H1 (cell line): ENCODE results near the gene C1orf146. TPM values are rescaled to one million over a fixed set of nuclear protein-coding genes. Genes with fewer than 3 reads are reported as not detected.

Experiments
- CTCF ChIA-PET: fragments of 300-600 bp; sonication (Branson Sonifier 250); formaldehyde crosslinking; loops from one replicate; lab custom pipeline; 2021; ENCODE audit not compliant: partially characterized antibody; lab: Charles Lee
- POLR2A ChIA-PET: fragments of 300-600 bp; sonication (Branson Sonifier 250); formaldehyde crosslinking; loops from one replicate; lab custom pipeline; 2021; ENCODE audit warnings: inconsistent platforms; ENCODE audit not compliant: partially characterized antibody; lab: Charles Lee
- DNase-seq, 2 experiments: peaks; one replicate each; pipeline versions ENCODE4 v3.0.0 to v3.0.0-alpha.2; 2010 to 2022; ENCODE audit warnings: low spot score in 2 of 2, low read depth in 1 of 2, mixed read lengths in 1 of 2
- FAIRE-seq: peaks from 2 replicates; lab custom pipeline; 2011; peaks lifted over from hg19 to GRCh38; lab: Jason Lieb, UNC
- H2AFZ ChIP-seq: 2 replicates; pipeline ENCODE4 v1.8.1; 2012; ENCODE audit warnings: low read length, inconsistent platforms
- H2AK5ac ChIP-seq: 2 replicates; pipeline ENCODE4 v1.6.1; 2013; ENCODE audit warnings: low read depth, low read length
- H2BK120ac ChIP-seq: replicated peaks from 2 replicates; pipeline ENCODE3; 2013; ENCODE audit warnings: low read depth, low read length, inconsistent platforms
- H2BK12ac ChIP-seq: 2 replicates; pipeline ENCODE4 v1.6.1; 2013; ENCODE audit warnings: low read depth, low read length
- H2BK15ac ChIP-seq: 2 replicates; pipeline ENCODE4 v1.6.1; 2013; ENCODE audit warnings: low read length
- H2BK20ac ChIP-seq: 2 replicates; pipeline ENCODE4 v1.6.1; 2013; ENCODE audit warnings: low read length
- H2BK5ac ChIP-seq: 2 replicates; pipeline ENCODE4 v1.6.1; 2013; ENCODE audit warnings: low read depth, low read length
- H3K14ac ChIP-seq: 2 replicates; pipeline ENCODE4 v1.6.1; 2013; ENCODE audit warnings: inconsistent platforms; ENCODE audit not compliant: insufficient read length
- H3K18ac ChIP-seq: 2 replicates; pipeline ENCODE4 v1.6.1; 2013; ENCODE audit warnings: low read length; ENCODE audit errors: extremely low read depth
- H3K23ac ChIP-seq: 2 replicates; pipeline ENCODE4 v1.6.1; 2013; ENCODE audit warnings: inconsistent platforms; ENCODE audit not compliant: insufficient read length
- H3K23me2 ChIP-seq: 2 replicates; pipeline ENCODE4 v1.6.1; 2013; ENCODE audit warnings: low read depth, low read length
- H3K27ac ChIP-seq: 2 replicates; pipeline ENCODE4 v1.6.1; 2011; ENCODE audit warnings: low read depth, low read length, inconsistent platforms
- H3K27me3 ChIP-seq, 4 experiments: replicated peaks in 1 of 4; 1 replicate in 1 of 4; 2 replicates in 3 of 4; pipeline versions ENCODE4 v1.6.1 to v1.8.1; 2011 to 2013; ENCODE audit warnings: low read length in 3 of 4, mild to moderate bottlenecking in 3 of 4, inconsistent platforms in 2 of 4, mixed read lengths in 2 of 4, moderate library complexity in 1 of 4; ENCODE audit not compliant: control insufficient read depth in 3 of 4, insufficient read depth in 3 of 4; ENCODE audit errors: extremely low read depth in 1 of 4
- H3K36me3 ChIP-seq, 4 experiments: 2 replicates each; pipeline versions ENCODE4 v1.6.1 to v1.8.1; 2011 to 2013; ENCODE audit warnings: mild to moderate bottlenecking in 4 of 4, low read length in 3 of 4, moderate library complexity in 2 of 4, control low read depth in 1 of 4, inconsistent platforms in 1 of 4; ENCODE audit not compliant: insufficient read depth in 4 of 4, control insufficient read depth in 2 of 4
- H3K4ac ChIP-seq: replicated peaks from 2 replicates; pipeline ENCODE3; 2013; ENCODE audit warnings: low read length, low read depth, mixed read lengths, inconsistent platforms; ENCODE audit not compliant: insufficient read length
- H3K4me1 ChIP-seq, 4 experiments: replicated peaks in 1 of 4; 1 replicate in 1 of 4; 2 replicates in 3 of 4; pipeline versions ENCODE4 v1.6.1 to v1.8.1; 2011 to 2013; ENCODE audit warnings: low read length in 3 of 4, inconsistent platforms in 2 of 4, mixed read lengths in 1 of 4; ENCODE audit not compliant: insufficient read depth in 4 of 4, control insufficient read depth in 3 of 4
- H3K4me2 ChIP-seq, 2 experiments: 2 replicates each; pipeline versions ENCODE4 v1.6.1 to v1.8.1; 2011 to 2013; ENCODE audit warnings: low read depth in 2 of 2, low read length in 2 of 2, control low read depth in 1 of 2, inconsistent platforms in 1 of 2, mild to moderate bottlenecking in 1 of 2; ENCODE audit not compliant: insufficient read depth in 1 of 2
- H3K4me3 ChIP-seq, 4 experiments: fragments of 200-600, 300-600 bp in 1 of 4; sonication (generic), shearing (Covaris generic), sonication (Bioruptor Twin) in 1 of 4; 2 replicates each; pipeline versions ENCODE4 v1.5.1 to v1.8.1; 2011 to 2016; ENCODE audit warnings: low read length in 4 of 4, low read depth in 3 of 4, control low read depth in 2 of 4, inconsistent platforms in 2 of 4, mild to moderate bottlenecking in 2 of 4, mixed read lengths in 1 of 4, moderate library complexity in 1 of 4; ENCODE audit not compliant: insufficient read depth in 2 of 4; ENCODE audit errors: extremely low read depth in 1 of 4
- H3K56ac ChIP-seq: replicated peaks from 2 replicates; pipeline ENCODE3; 2013; ENCODE audit warnings: low read depth, mild to moderate bottlenecking, mixed read lengths, low read length, inconsistent platforms; ENCODE audit not compliant: insufficient read length
- H3K79me1 ChIP-seq: 2 replicates; pipeline ENCODE4 v1.6.1; 2013; ENCODE audit warnings: low read depth, low read length, control low read depth
- H3K79me2 ChIP-seq, 2 experiments: 2 replicates each; pipeline versions ENCODE4 v1.6.1 to v1.8.1; 2012 to 2013; ENCODE audit warnings: low read length in 2 of 2, mild to moderate bottlenecking in 2 of 2, inconsistent platforms in 1 of 2; ENCODE audit not compliant: insufficient read depth in 2 of 2, control insufficient read depth in 1 of 2
- H3K9ac ChIP-seq, 4 experiments: replicated peaks in 1 of 4; 1 replicate in 1 of 4; 2 replicates in 3 of 4; pipeline versions ENCODE4 v1.6.1 to v1.8.1; 2011 to 2013; ENCODE audit warnings: low read depth in 3 of 4, low read length in 3 of 4, control low read depth in 2 of 4, mild to moderate bottlenecking in 2 of 4, moderate library complexity in 2 of 4, inconsistent platforms in 1 of 4; ENCODE audit errors: extremely low read depth in 1 of 4
- H3K9me3 ChIP-seq, 2 experiments: 2 replicates each; pipeline versions ENCODE4 v1.6.1 to v1.8.1; 2012 to 2013; ENCODE audit warnings: mild to moderate bottlenecking in 2 of 2, moderate library complexity in 2 of 2, control low read depth in 1 of 2, inconsistent platforms in 1 of 2, low read depth in 1 of 2, low read length in 1 of 2, mixed read lengths in 1 of 2; ENCODE audit not compliant: insufficient read depth in 2 of 2
- H4K20me1 ChIP-seq, 2 experiments: replicated peaks in 1 of 2; 2 replicates each; pipeline versions ENCODE3 to v1.8.1; 2011 to 2013; ENCODE audit warnings: inconsistent platforms in 2 of 2, low read length in 2 of 2, mild to moderate bottlenecking in 1 of 2; ENCODE audit not compliant: insufficient read depth in 2 of 2, control insufficient read depth in 1 of 2
- H4K5ac ChIP-seq: 2 replicates; pipeline ENCODE4 v1.6.1; 2013; ENCODE audit warnings: low read length, low read depth, mixed read lengths, inconsistent platforms; ENCODE audit not compliant: insufficient read length
- H4K8ac ChIP-seq: 2 replicates; pipeline ENCODE4 v1.8.0; 2013; ENCODE audit warnings: mild to moderate bottlenecking, moderate library complexity, low read length, inconsistent platforms; ENCODE audit not compliant: insufficient read depth; ENCODE audit errors: extremely low read depth
- H4K91ac ChIP-seq: replicated peaks from 2 replicates; pipeline ENCODE3; 2013; ENCODE audit warnings: low read length, mixed read lengths, inconsistent platforms; ENCODE audit not compliant: insufficient read length
- ASH2L ChIP-seq: fragments of 200-600, 300-600 bp; sonication (generic); IDR thresholded peaks from one replicate; pipeline ENCODE4 v1.7.1; 2017; ENCODE audit warnings: low read length
- CHD1 ChIP-seq: IDR thresholded peaks from 2 replicates; pipeline ENCODE4 v1.6.1; 2012; ENCODE audit warnings: low read depth, low read length, improper control_type of control experiment
- JUN ChIP-seq: IDR thresholded peaks from 2 replicates; pipeline ENCODE4 v1.6.1; 2011; ENCODE audit warnings: low read depth, mild to moderate bottlenecking, improper control_type of control experiment, low read length
- KDM4A ChIP-seq: IDR thresholded peaks from one replicate; pipeline ENCODE4 v1.7.1; 2012; ENCODE audit warnings: low read depth, mild to moderate bottlenecking, moderate library complexity, low read length, inconsistent platforms; ENCODE audit not compliant: severe bottlenecking
- NRF1 ChIP-seq: IDR thresholded peaks from 2 replicates; pipeline ENCODE4 v1.6.1; 2011; ENCODE audit warnings: mild to moderate bottlenecking, low read depth, low read length, improper control_type of control experiment
- POU5F1 ChIP-seq: IDR thresholded peaks from 2 replicates; pipeline ENCODE4 v1.6.1; 2011; ENCODE audit warnings: low read depth, mild to moderate bottlenecking, low read length, moderate library complexity
- RNF2 ChIP-seq: fragments of 200-900, 300-1000 bp; sonication (generic); IDR thresholded peaks from 2 replicates; pipeline ENCODE4 v1.7.1; 2016; ENCODE audit warnings: borderline replicate concordance, low read depth, mild to moderate bottlenecking, antibody characterized with exemption, low read length; ENCODE audit not compliant: poor library complexity, severe bottlenecking; ENCODE audit errors: missing control alignments
- RXRA ChIP-seq: IDR thresholded peaks from 2 replicates; pipeline ENCODE4 v1.6.1; 2011; ENCODE audit warnings: low read depth, mild to moderate bottlenecking, low read length, moderate library complexity; ENCODE audit not compliant: insufficient read depth
- SP4 ChIP-seq: IDR thresholded peaks from 2 replicates; pipeline ENCODE4 v1.6.1; 2012; ENCODE audit warnings: low read length, inconsistent platforms
- SUZ12 ChIP-seq: fragments of 200-600 bp; sonication (generic); IDR thresholded peaks from 2 replicates; pipeline ENCODE4 v1.6.1; 2012; ENCODE audit warnings: mild to moderate bottlenecking, inconsistent platforms, low read length, moderate library complexity, mixed read lengths
- TAF1 ChIP-seq: IDR thresholded peaks from 2 replicates; pipeline ENCODE4 v1.6.1; 2011; ENCODE audit warnings: mild to moderate bottlenecking, low read depth, low read length
- YY1 ChIP-seq: IDR thresholded peaks from 2 replicates; pipeline ENCODE4 v1.6.1; 2011; ENCODE audit warnings: low read depth, mild to moderate bottlenecking, low read length
- WGBS, 2 experiments: shearing (Covaris generic) in 1 of 2; methylation state at CpG; one replicate each; pipeline versions ENCODE4 v1.1.6 to v1.1.7; 2013 to 2015; ENCODE audit warnings: low lambda C conversion rate in 2 of 2, mixed read lengths in 2 of 2, inconsistent platforms in 1 of 2, low coverage in 1 of 2, missing lambda C conversion rate in 1 of 2; ENCODE audit not compliant: insufficient replicate concordance in 2 of 2, insufficient coverage in 1 of 2, insufficient read length in 1 of 2; ENCODE audit errors: extremely low coverage in 1 of 2, missing lambda C conversion rate in 1 of 2; 5-methylcytosine and 5-hydroxymethylcytosine counted together
- polyA plus RNA-seq, 7 experiments: library from polyadenylated mRNA; depleted of rRNA in 3 of 7; stranded (reverse) in 5 of 7; unstranded in 2 of 7; fragments of >200 nt in 5 of 7; fragments of 200-250 nt in 2 of 7; gene quantifications; 1 replicate in 5 of 7; 2 replicates in 1 of 7; 4 replicates in 1 of 7; pipeline versions ENCODE4 v1.2.1 to v1.2.3, GENCODE V29; 2011 to 2013; ENCODE audit warnings: missing spikeins in 2 of 7, mixed read lengths in 2 of 7
- total RNA-seq: library from RNA; stranded (reverse); fragmentation: NEBNext Ultra II Directional; extraction: Animal tissue kit (Norgen Biotek cat#: 25700); gene quantifications from 2 replicates; pipeline ENCODE4 v1.2.1, GENCODE V29; 2021

The C1orf146 gene
- total and polyA plus RNA-seq, 2 of the 8 experiments (the other 6 are each of a cell fraction or from before 2014, with no cell fraction given) = not detected

DNA sequence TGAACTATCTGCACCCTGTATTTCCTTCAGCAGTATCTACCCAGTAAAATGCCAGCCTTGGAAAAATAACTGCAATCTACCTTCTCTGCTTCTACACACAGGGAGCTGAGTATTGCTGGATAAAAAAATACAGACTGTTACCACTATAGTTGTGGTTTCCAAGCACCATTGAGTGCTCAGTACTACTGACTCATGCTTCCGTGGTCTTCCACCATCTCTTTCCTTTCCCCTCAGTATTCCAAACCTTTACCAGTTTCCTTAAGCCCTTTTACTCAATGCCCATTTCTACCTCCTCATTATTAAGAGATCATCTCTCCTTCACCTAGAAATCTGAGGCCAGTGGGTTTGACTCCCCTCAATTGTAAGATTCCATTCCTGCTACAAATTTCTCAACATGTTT is 57.2 kb downstream of the C1orf146 start:
- Histone ChIP-seq H4K5ac (no peak overlapping the region), H3K79me1 (no peaks in the 10 kb centered on the region), H3K18ac (no peak overlapping the region), H3K4me1 (no peaks in the 10 kb centered on the region), H3K23me2 (no peaks in the 10 kb centered on the region), H3K27ac (no peak overlapping the region), H3K9me3 (no peaks in the 10 kb centered on the region), H2AFZ (no peak overlapping the region), H3K4me3 (no peak overlapping the region), H3K14ac (no peak overlapping the region), H4K91ac (no peak overlapping the region), H2BK20ac (no peak overlapping the region), H4K8ac (no peak overlapping the region), H3K4ac (no peak overlapping the region), H2BK5ac (no peak overlapping the region), H3K4me2 (no peak overlapping the region), H2BK120ac (no peak overlapping the region), H3K27me3 (no peaks in the 10 kb centered on the region), H2BK12ac (no peak overlapping the region), H2BK15ac (no peak overlapping the region), H4K20me1 (peaks cover 0 to 6% of the 10 kb centered on the region in 2 experiments), H3K9ac (no peak overlapping the region), H3K79me2 (no peaks in the 10 kb centered on the region), H2AK5ac (no peak overlapping the region), H3K23ac (peak overlapping the region; percentile 52), H3K36me3 (peaks cover 2 to 33% (median 14%) of the 10 kb centered on the region in 4 experiments; a peak in 7 of 8 replicates), H3K56ac (no peak overlapping the region)
- WGBS, 2 experiments = 88% methylated on average over 1 of the region's 1 CpG; no CpG with 5 or more reads in 1 of the 2 experiments
- ChIA-PET POLR2A (interaction anchor here (0.5 kb wide), 1 partner anchor 683 kb away, joined by 3 read pairs; no protein-coding TSS in a partner anchor), CTCF (interaction anchor here (0.7 kb wide), 1 partner anchor 278 kb away, joined by 3 read pairs; no protein-coding TSS in a partner anchor)
- no peak for TF ChIP-seq RXRA
- no peak for TF ChIP-seq TAF1
- no peak for TF ChIP-seq NRF1
- TF ChIP-seq SUZ12 = no peak
- TF ChIP-seq SP4 = no peak
- TF ChIP-seq KDM4A = no peak
- TF ChIP-seq POU5F1 = no peak
- TF ChIP-seq ASH2L = no peak
- no peak for TF ChIP-seq CHD1
- no peak for TF ChIP-seq RNF2
- TF ChIP-seq JUN = no peak
- no peak for TF ChIP-seq YY1
- no peak for FAIRE-seq
- no peak for DNase-seq
